Measurements from ENCODE around the gene CAGE1.
"Not testable (repeated sequence)": the region's sequence is repeated elsewhere in the genome, so short reads cannot be mapped to it uniquely, and the experiment has no call there.

The CAGE1 gene

GRCh38 chr6:7338031-7338430, 51.5 kb downstream of the CAGE1 start:
- DNase-seq (ENCODE audit: low spot score) = no peak

DNA sequence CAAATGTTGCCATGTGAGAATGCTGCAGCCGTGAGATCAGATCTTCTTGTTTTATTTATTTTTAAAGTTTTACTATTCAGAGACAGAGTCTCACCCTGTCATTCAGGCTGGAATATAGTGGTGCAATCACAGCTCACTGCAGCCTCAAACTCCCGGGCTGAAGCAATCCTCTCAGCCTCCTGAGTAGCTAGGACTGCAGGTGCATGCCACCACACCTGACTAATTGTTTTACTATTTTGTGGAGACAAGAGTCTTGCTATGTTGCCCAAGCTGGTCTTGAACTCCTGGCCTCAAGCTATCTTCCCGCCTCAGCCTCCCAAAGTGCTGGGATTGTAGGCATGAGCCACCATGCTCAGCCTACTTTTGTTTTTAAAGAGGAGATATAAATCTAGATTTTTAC, 54.0 kb downstream of the CAGE1 start:
- DNase-seq (ENCODE audit: low spot score) = no peak

DNA sequence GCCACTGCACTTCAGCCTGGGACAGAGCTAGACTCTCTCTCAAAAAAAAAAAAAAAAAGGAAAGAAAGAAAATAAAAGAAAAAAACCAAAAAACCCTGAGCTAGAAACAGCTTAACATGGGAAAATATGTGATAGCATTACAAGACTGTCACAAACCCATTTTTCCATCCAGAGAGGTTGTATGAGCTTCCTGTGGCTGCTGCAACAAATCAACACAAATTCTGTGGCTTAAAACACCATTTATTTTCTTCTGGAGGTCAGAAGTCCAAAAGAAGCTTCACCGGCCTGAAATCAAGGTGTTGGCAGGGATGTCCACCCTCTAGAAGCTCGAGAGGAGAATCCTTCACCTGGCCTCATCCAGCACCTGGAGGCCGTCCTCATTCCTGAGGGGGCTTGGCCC, 54.9 kb downstream of the CAGE1 start:
- DNase-seq (ENCODE audit: low spot score) = no peak

- no peak for DNase-seq (ENCODE audit: low spot score)
Measured at GRCh38 chr6:7332090-7332745, 57.3 kb downstream of the CAGE1 start.

- DNase-seq (ENCODE audit: low spot score) = no peak
Measured at GRCh38 chr6:7331452-7331851, 58.1 kb downstream of the CAGE1 start.

GRCh38 chr6:7328243-7328642, 61.3 kb downstream of the CAGE1 start:
- DNase-seq (ENCODE audit: low spot score) = no peak

GRCh38 chr6:7325750-7326149, 63.8 kb downstream of the CAGE1 start:
- DNase-seq (ENCODE audit: low spot score) = no peak

- DNase-seq (ENCODE audit: low spot score) = no peak
Measured at GRCh38 chr6:7324520-7324919, 65.0 kb downstream of the CAGE1 start.

DNA sequence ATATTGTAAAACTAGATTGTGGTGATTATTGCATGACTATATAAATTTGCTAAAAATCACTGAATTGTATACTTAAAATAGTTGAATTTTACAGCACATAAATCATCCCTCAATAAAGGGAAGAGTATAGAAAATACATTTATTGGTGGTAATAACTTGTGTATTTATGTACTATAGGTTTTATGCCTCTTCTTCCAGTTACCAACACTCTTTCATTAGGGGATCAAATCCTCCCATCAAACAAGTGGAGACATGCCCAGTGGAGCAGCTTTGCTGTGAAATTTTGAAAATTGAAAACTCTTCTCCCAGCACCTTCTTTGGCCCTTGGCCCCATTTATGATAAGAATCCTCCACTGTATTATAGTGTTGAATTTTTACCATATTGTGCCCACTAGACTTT, 66.5 kb downstream of the CAGE1 start:
- DNase-seq (ENCODE audit: low spot score) = no peak

DNA sequence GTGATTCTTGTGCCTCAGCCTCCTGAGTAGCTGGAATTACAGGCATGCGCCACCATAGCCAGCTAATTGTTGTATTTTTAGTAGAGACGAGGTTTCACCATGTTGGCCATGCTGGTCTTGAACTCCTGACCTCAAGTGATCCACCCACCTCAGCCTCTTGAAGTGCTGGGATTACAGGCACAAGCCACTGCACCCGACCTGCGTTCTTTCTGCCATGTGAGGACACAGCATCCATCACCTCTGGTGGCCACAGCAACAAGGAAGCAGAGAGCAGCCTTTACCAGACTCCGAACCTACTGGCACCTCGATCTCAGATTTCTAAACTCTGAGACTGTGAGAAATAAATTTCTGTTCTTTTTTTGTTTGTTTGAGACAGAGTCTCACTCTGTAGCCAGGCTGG, 67.7 kb downstream of the CAGE1 start:
- DNase-seq (ENCODE audit: low spot score) = not testable (repeated sequence)

DNA sequence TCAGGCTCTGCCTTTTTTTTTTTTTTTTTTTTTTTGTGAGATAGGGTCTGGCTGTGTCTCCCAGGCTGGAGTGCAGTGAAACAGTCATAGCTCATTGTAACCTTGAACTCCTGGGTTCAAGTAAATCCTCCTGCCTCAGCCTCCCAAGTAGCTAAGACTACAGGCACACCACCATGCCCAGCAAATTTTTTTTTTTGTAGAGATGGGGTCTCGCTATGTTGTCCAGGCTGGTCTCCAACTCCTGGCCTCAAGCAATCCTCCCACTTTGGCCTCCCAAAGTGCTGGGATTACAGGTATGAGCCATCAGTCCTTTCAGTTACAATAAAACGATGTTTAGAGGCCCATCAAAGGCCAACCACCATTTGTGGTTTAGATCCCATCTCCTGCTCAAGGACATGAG, 70.1 kb downstream of the CAGE1 start:
- not testable (repeated sequence) for DNase-seq (ENCODE audit: low spot score)

GRCh38 chr6:7317538-7317937, 72.0 kb downstream of the CAGE1 start:
- DNase-seq (ENCODE audit: low spot score) = no peak

- DNase-seq (ENCODE audit: low spot score) = no peak
Measured at GRCh38 chr6:7316658-7317533, 72.6 kb downstream of the CAGE1 start.

- DNase-seq (ENCODE audit: low spot score) = no peak
Measured at GRCh38 chr6:7315948-7316365, 73.6 kb downstream of the CAGE1 start.

- DNase-seq (ENCODE audit: low spot score) = not testable (repeated sequence)
Measured at GRCh38 chr6:7315087-7315947, 74.2 kb downstream of the CAGE1 start.

DNA sequence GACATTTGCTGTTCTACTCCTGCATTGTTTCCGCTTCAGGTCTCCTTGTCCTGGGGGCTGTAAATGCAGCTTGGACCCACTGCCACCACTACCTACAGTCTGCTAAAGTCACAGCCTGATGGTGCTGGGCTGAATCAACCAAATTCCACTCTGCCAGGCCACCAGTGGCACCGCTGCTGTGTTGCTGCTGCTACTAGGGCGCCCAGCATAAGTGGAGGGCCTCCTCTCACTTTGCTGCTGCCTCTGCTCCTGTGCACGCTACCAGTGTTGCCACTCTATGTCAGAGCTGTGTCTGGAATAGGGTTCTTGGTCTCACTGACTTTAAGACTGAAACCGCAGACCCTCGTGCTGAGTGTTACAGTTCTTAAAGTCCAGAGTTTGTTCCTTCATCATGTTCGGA, 75.1 kb downstream of the CAGE1 start:
- no peak for DNase-seq (ENCODE audit: low spot score)

- no peak for DNase-seq (ENCODE audit: low spot score)
Measured at GRCh38 chr6:7313505-7314165, 75.9 kb downstream of the CAGE1 start.

- DNase-seq (ENCODE audit: low spot score) = peak; percentile 93
Measured at GRCh38 chr6:7312616-7313504, 76.7 kb downstream of the CAGE1 start, which contains the start of gene SSR1. Gene SSR1, minus strand, starts transcription at chr6:7313199. Its CDS starts 79 bp downstream, at chr6:7313120.

GRCh38 chr6:7311917-7312615, 77.5 kb downstream of the CAGE1 start:
- no peak for DNase-seq (ENCODE audit: low spot score)

- DNase-seq (ENCODE audit: low spot score) = no peak
Measured at GRCh38 chr6:7311176-7311575, 78.4 kb downstream of the CAGE1 start.
